ENCODE data around the gene RAET1G. TPM values are rescaled to one million over a fixed set of nuclear protein-coding genes. Genes with fewer than 3 reads are reported as not detected.

RAET1G gene
- total RNA-seq, 1 donor from 2014 or later, result not detected

GRCh38 chr6:149871182-149871581, 51.7 kb downstream of the RAET1G start:
- intact Hi-C loops (cut with micrococcal nuclease), result no loop called here

GRCh38 chr6:149869275-149869892, 53.5 kb downstream of the RAET1G start:
- intact Hi-C loops (cut with micrococcal nuclease), result no loop called here

- intact Hi-C loops (cut with micrococcal nuclease), result no loop called here
Measured at GRCh38 chr6:149867876-149868640, 54.9 kb downstream of the RAET1G start.

Other genes starting within 250 kb of the RAET1G start
- gene LATS1, start 205.0 kb downstream of the RAET1G start, total RNA-seq, result 41.6 and 43.5 TPM in 2 replicates
- 68.3 and 70.4 TPM in 2 replicates for gene NUP43, start 176.6 kb downstream of the RAET1G start, total RNA-seq
- gene PCMT1, start 173.4 kb downstream of the RAET1G start, total RNA-seq, result 74.5 and 85.9 TPM in 2 replicates
- gene LRP11, start 58.8 kb downstream of the RAET1G start, total RNA-seq, result 2.8 and 2.9 TPM in 2 replicates
- gene RAET1E, start 25.0 kb downstream of the RAET1G start, total RNA-seq, result not detected in 2 replicates
- gene ULBP2, start 18.9 kb upstream of the RAET1G start, total RNA-seq, result 1.8 and 2.9 TPM in 2 replicates
- gene ULBP1, start 40.8 kb upstream of the RAET1G start, total RNA-seq, result 2.0 and 2.2 TPM in 2 replicates
- gene RAET1L, start 102.4 kb upstream of the RAET1G start, total RNA-seq, result not detected in 2 replicates
- 0.81 and 0.98 TPM in 2 replicates for gene ULBP3, start 146.0 kb upstream of the RAET1G start, total RNA-seq
- 0.15 TPM in 1 of 2 replicates, not detected in the other for gene PPP1R14C, start 219.9 kb upstream of the RAET1G start, total RNA-seq